ENCODE measurements around the gene AVEN. TPM values are rescaled to one million over a fixed set of nuclear protein-coding genes. Genes with fewer than 3 reads are reported as not detected.
"Not testable (repeated sequence)": the region's sequence is repeated elsewhere in the genome, so short reads cannot be mapped to it uniquely, and the experiment has no call there.

AVEN gene
- polyA plus RNA-seq, 1 experiment: 22.2 TPM

GRCh38 chr15:34019369-34019990 is 19.5 kb downstream of the AVEN start:
- ChIA-PET CTCF (interaction anchor here (0.6 kb wide), 1 partner anchor 1059 kb away, joined by 3 read pairs; no protein-coding TSS in a partner anchor), POLR2A (no interaction called here)

GRCh38 chr15:34018738-34019137 is 20.3 kb downstream of the AVEN start:
- POLR2A ChIA-PET; H3K4me3 ChIP-seq (ENCODE audit: low read depth, low read length); H3K9me3 ChIP-seq (ENCODE audit: control insufficient read depth, insufficient read depth, low read length); DNase-seq (ENCODE audit: low read depth, low spot score); H3K27ac ChIP-seq (ENCODE audit: low read depth, low read length); H3K27me3 ChIP-seq (ENCODE audit: control insufficient read depth, insufficient read depth, low read length): not testable (repeated sequence)
- CTCF ChIA-PET: interaction anchor here (0.6 kb wide), 2 partner anchors 492 to 1023 kb away, joined by 3 read pairs; no protein-coding TSS in a partner anchor

More at GRCh38 chr15:34019369-34019990, 19.5 kb downstream of the AVEN start:
- no peaks in the 10 kb centered on the region for H3K9me3 ChIP-seq (ENCODE audit: control insufficient read depth, insufficient read depth, low read length)
- no peak overlapping the region for H3K27ac ChIP-seq (ENCODE audit: low read depth, low read length)
- no peak for TF ChIP-seq CTCF (IDR thresholded peaks at IDR 0.05; ENCODE audit: low read depth, low read length)
- H3K4me3 ChIP-seq (ENCODE audit: low read depth, low read length): no peak overlapping the region
- DNase-seq (ENCODE audit: low read depth, low spot score): no peak
- no peaks in the 10 kb centered on the region for H3K27me3 ChIP-seq (ENCODE audit: control insufficient read depth, insufficient read depth, low read length)

- H3K9me3 ChIP-seq (ENCODE audit: control insufficient read depth, insufficient read depth, low read length): no peaks in the 10 kb centered on the region
- CTCF ChIA-PET: interaction anchor here (0.6 kb wide), 1 partner anchor 1022 kb away, joined by 3 read pairs; no protein-coding TSS in a partner anchor
Observed at GRCh38 chr15:34018021-34018645, 20.9 kb downstream of the AVEN start.

GRCh38 chr15:34014556-34014955 is 24.4 kb downstream of the AVEN start:
- TF ChIP-seq CTCF (IDR thresholded peaks at IDR 0.05; ENCODE audit: low read depth, low read length): no peak
- no peaks in the 10 kb centered on the region for H3K9me3 ChIP-seq (ENCODE audit: control insufficient read depth, insufficient read depth, low read length)
- ChIA-PET CTCF (interaction anchor here (1.1 kb wide), 1 partner anchor 23 kb away, joined by 3 read pairs; no protein-coding TSS in a partner anchor), POLR2A (interaction anchor here (0.6 kb wide), 1 partner anchor 350 kb away, joined by 3 read pairs; no protein-coding TSS in a partner anchor)
- DNase-seq (ENCODE audit: low read depth, low spot score): no peak
- no peak overlapping the region for H3K4me3 ChIP-seq (ENCODE audit: low read depth, low read length)
- H3K27ac ChIP-seq (ENCODE audit: low read depth, low read length): no peak overlapping the region
- no peaks in the 10 kb centered on the region for H3K27me3 ChIP-seq (ENCODE audit: control insufficient read depth, insufficient read depth, low read length)

More at GRCh38 chr15:34018021-34018645, 20.9 kb downstream of the AVEN start:
- TF ChIP-seq CTCF (IDR thresholded peaks at IDR 0.05; ENCODE audit: low read depth, low read length): no peak
- Histone ChIP-seq H3K27me3 (ENCODE audit: control insufficient read depth, insufficient read depth, low read length) (no peaks in the 10 kb centered on the region), H3K4me3 (ENCODE audit: low read depth, low read length) (no peak overlapping the region), H3K27ac (ENCODE audit: low read depth, low read length) (no peak overlapping the region)
- POLR2A ChIA-PET: no interaction called here
- no peak for DNase-seq (ENCODE audit: low read depth, low spot score)

GRCh38 chr15:34013746-34014145 is 25.3 kb downstream of the AVEN start:
- H3K27me3 ChIP-seq (ENCODE audit: control insufficient read depth, insufficient read depth, low read length): no peaks in the 10 kb centered on the region
- CTCF ChIA-PET: interaction anchor here (1.0 to 1.1 kb wide), 2 partner anchors 24 to 276 kb away, joined by 3 read pairs; no protein-coding TSS in a partner anchor
- no peak overlapping the region for H3K27ac ChIP-seq (ENCODE audit: low read depth, low read length)
- DNase-seq (ENCODE audit: low read depth, low spot score): no peak
- H3K4me3 ChIP-seq (ENCODE audit: low read depth, low read length): no peak overlapping the region
- TF ChIP-seq CTCF (IDR thresholded peaks at IDR 0.05; ENCODE audit: low read depth, low read length): no peak
- H3K9me3 ChIP-seq (ENCODE audit: control insufficient read depth, insufficient read depth, low read length): no peaks in the 10 kb centered on the region
- POLR2A ChIA-PET: no interaction called here
